ENCODE data around the gene PRRG2.
"Not testable (repeated sequence)": the region's sequence is repeated elsewhere in the genome, so short reads cannot be mapped to it uniquely, and the experiment has no call there.

The PRRG2 gene

GRCh38 chr19:49602806-49603205, 21.7 kb downstream of the PRRG2 start:
- DNase-seq (ENCODE audit: low read depth in 2 of 2) = no peak

GRCh38 chr19:49605605-49606004, 24.5 kb downstream of the PRRG2 start:
- no peak for DNase-seq (ENCODE audit: low read depth in 2 of 2)

GRCh38 chr19:49609499-49610092, 28.5 kb downstream of the PRRG2 start:
- no peak for DNase-seq (ENCODE audit: low read depth in 2 of 2)

- no peak for DNase-seq (ENCODE audit: low read depth in 2 of 2)
These were observed 32.3 kb downstream of the PRRG2 start for GRCh38 chr19:49613374-49613773.

- DNase-seq (ENCODE audit: low read depth in 2 of 2) = no peak
These were observed 33.1 kb downstream of the PRRG2 start for GRCh38 chr19:49614096-49614833.

GRCh38 chr19:49615861-49616260, 34.7 kb downstream of the PRRG2 start:
- no peak for DNase-seq (ENCODE audit: low read depth in 2 of 2)

GRCh38 chr19:49616532-49616931, 35.4 kb downstream of the PRRG2 start:
- DNase-seq (ENCODE audit: low read depth in 2 of 2) = no peak

- no peak for DNase-seq (ENCODE audit: low read depth in 2 of 2)
These were observed 35.8 kb downstream of the PRRG2 start for GRCh38 chr19:49616945-49617344.

- DNase-seq (ENCODE audit: low read depth in 2 of 2) = not testable (repeated sequence)
These were observed 36.7 kb downstream of the PRRG2 start for GRCh38 chr19:49617860-49618259.

- no peak for DNase-seq (ENCODE audit: low read depth in 2 of 2)
These were observed 44.1 kb downstream of the PRRG2 start for GRCh38 chr19:49624967-49625910.

- no peak for DNase-seq (ENCODE audit: low read depth in 2 of 2)
These were observed 45.1 kb downstream of the PRRG2 start for GRCh38 chr19:49626226-49626625.

GRCh38 chr19:49629659-49630058, 48.5 kb downstream of the PRRG2 start:
- no peak for DNase-seq (ENCODE audit: low read depth in 2 of 2)

- no peak for DNase-seq (ENCODE audit: low read depth in 2 of 2)
These were observed 50.0 kb downstream of the PRRG2 start for GRCh38 chr19:49631014-49631588.

- DNase-seq (ENCODE audit: low read depth in 2 of 2) = no peak
These were observed 50.6 kb downstream of the PRRG2 start for GRCh38 chr19:49631610-49632192.

- no peak for DNase-seq (ENCODE audit: low read depth in 2 of 2)
These were observed 51.5 kb downstream of the PRRG2 start for GRCh38 chr19:49632576-49632975.

- not testable (repeated sequence) for DNase-seq (ENCODE audit: low read depth in 2 of 2)
These were observed 52.2 kb downstream of the PRRG2 start for GRCh38 chr19:49633273-49633672.

GRCh38 chr19:49635530-49636232, 54.6 kb downstream of the PRRG2 start:
- DNase-seq (ENCODE audit: low read depth in 2 of 2) = no peak

- no peak for DNase-seq (ENCODE audit: low read depth in 2 of 2)
These were observed 55.3 kb downstream of the PRRG2 start for GRCh38 chr19:49636233-49636932.

- no peak for DNase-seq (ENCODE audit: low read depth in 2 of 2)
These were observed 57.0 kb downstream of the PRRG2 start for GRCh38 chr19:49637821-49638738.

All from stimulated activated CD4-positive, alpha-beta T cell treated with anti-CD3 and anti-CD28 coated beads, Interleukin-15, amount 100 ng/mL, for 48 hours (primary cell).